ENCODE results near the gene CDC25B. TPM values are rescaled to one million over a fixed set of nuclear protein-coding genes. Genes with fewer than 3 reads are reported as not detected.
"Not testable (repeated sequence)": the region's sequence is repeated elsewhere in the genome, so short reads cannot be mapped to it uniquely, and the experiment has no call there.

CDC25B gene
- total RNA-seq, 8 experiments from 2014 or later: 8.0 to 166 (median 22.8) TPM

- no peak for ATAC-seq (replicated peaks in 6 of 8)
- Histone ChIP-seq H3K4me1 (replicated peaks in 1 of 2) (no peaks in the 10 kb centered on the region), H3K27ac (no peak overlapping the region), H3K4me3 (no peak overlapping the region)
- in situ Hi-C loops (cut with MboI; ENCODE audit: low pct_unique_long_range_greater_than_20kb in 2 of 9, low sequenced_read_pairs in 9 of 9, unreplicated experiment in 9 of 9): no loop called here
- 60 to 100% (median 86%) methylated on average over 1 to 3 of the region's 3 CpGs; no CpG with 5 or more reads in 3 of the 10 experiments for WGBS, 10 experiments
Observed at GRCh38 chr20:3839328-3839727, 43.2 kb downstream of the CDC25B start.

- ATAC-seq (replicated peaks in 6 of 8); in situ Hi-C loops (cut with MboI; ENCODE audit: low pct_unique_long_range_greater_than_20kb in 2 of 9, low sequenced_read_pairs in 9 of 9, unreplicated experiment in 9 of 9); H3K4me3 ChIP-seq; H3K27ac ChIP-seq; H3K4me1 ChIP-seq (replicated peaks in 1 of 2): not testable (repeated sequence)
- WGBS, 10 experiments: 58 to 100% (median 87%) methylated on average over 1 to 7 of the region's 7 CpGs; no CpG with 5 or more reads in 5 of the 10 experiments
Observed at GRCh38 chr20:3840201-3840600, 44.1 kb downstream of the CDC25B start.

- WGBS, 10 experiments: 43 to 100% (median 80%) methylated on average over 1 to 7 of the region's 7 CpGs; no CpG with 5 or more reads in 4 of the 10 experiments
Observed at GRCh38 chr20:3842348-3842930, 46.3 kb downstream of the CDC25B start.

GRCh38 chr20:3843490-3843889, 47.4 kb downstream of the CDC25B start:
- peak in 5 of 8 experiments; percentile 2 to 37 (median 15) for ATAC-seq (replicated peaks in 6 of 8)
- no peak overlapping the region for H3K4me3 ChIP-seq
- peaks cover 5 to 7% of the 10 kb centered on the region in 2 donors for H3K4me1 ChIP-seq (replicated peaks in 1 of 2)
- 0 to 89% (median 28%) methylated on average over 1 to 4 of the region's 5 CpGs; no CpG with 5 or more reads in 5 of the 10 experiments for WGBS, 10 experiments
- in situ Hi-C loops (cut with MboI; ENCODE audit: low pct_unique_long_range_greater_than_20kb in 2 of 9, low sequenced_read_pairs in 9 of 9, unreplicated experiment in 9 of 9): no loop called here
- no peak overlapping the region for H3K27ac ChIP-seq

More at GRCh38 chr20:3842348-3842930, 46.3 kb downstream of the CDC25B start:
- no peak for ATAC-seq (replicated peaks in 6 of 8)
- Histone ChIP-seq H3K4me3 (no peak overlapping the region), H3K4me1 (replicated peaks in 1 of 2) (peaks cover under 1 to 3% of the 10 kb centered on the region in 2 donors), H3K27ac (no peak overlapping the region)
- in situ Hi-C loops (cut with MboI; ENCODE audit: low pct_unique_long_range_greater_than_20kb in 2 of 9, low sequenced_read_pairs in 9 of 9, unreplicated experiment in 9 of 9): no loop called here

- H3K27ac ChIP-seq; H3K4me1 ChIP-seq (replicated peaks in 1 of 2); in situ Hi-C loops (cut with MboI; ENCODE audit: low pct_unique_long_range_greater_than_20kb in 2 of 9, low sequenced_read_pairs in 9 of 9, unreplicated experiment in 9 of 9); H3K4me3 ChIP-seq; ATAC-seq (replicated peaks in 6 of 8): not testable (repeated sequence)
- 79 to 100% (median 95%) methylated on average over 1 to 5 of the region's 9 CpGs; no CpG with 5 or more reads in 3 of the 10 experiments for WGBS, 10 experiments
Observed at GRCh38 chr20:3843990-3844619, 48.0 kb downstream of the CDC25B start.

GRCh38 chr20:3846378-3846739, 50.2 kb downstream of the CDC25B start:
- peak overlapping the region; percentile 66 to 98 (median 83) for H3K4me3 ChIP-seq
- no peak for ATAC-seq (replicated peaks in 6 of 8)
- 0% methylated on average over 1 of the region's 22 CpGs; no CpG with 5 or more reads in 9 of the 10 experiments for whole genome bisulfite sequencing, 10 experiments
- peak overlapping the region; percentile 14 to 52 for H3K27ac ChIP-seq
- in situ Hi-C loops (cut with MboI; ENCODE audit: low pct_unique_long_range_greater_than_20kb in 2 of 9, low sequenced_read_pairs in 9 of 9, unreplicated experiment in 9 of 9): no loop called here
- peaks cover 5 to 7% of the 10 kb centered on the region in 2 donors for H3K4me1 ChIP-seq (replicated peaks in 1 of 2)

GRCh38 chr20:3846740-3847428, 50.8 kb downstream of the CDC25B start, which contains the start of gene MAVS:
Gene MAVS, plus strand, starts transcription at chr20:3846834. Its CDS starts 7,791 bp downstream, at chr20:3854625.
- ATAC-seq (replicated peaks in 6 of 8): peak; percentile 79 to 99 (median 96)
- WGBS, 10 experiments: 0% methylated on average over 1 to 6 of the region's 72 CpGs; no CpG with 5 or more reads in 6 of the 10 experiments

GRCh38 chr20:3847429-3847940, 51.4 kb downstream of the CDC25B start:
- WGBS, 10 experiments: 0 to 58% (median 29%) methylated on average over 1 to 5 of the region's 8 CpGs; no CpG with 5 or more reads in 2 of the 10 experiments
- H3K4me3 ChIP-seq: peak overlapping the region; percentile 66 to 98 (median 83)
- in situ Hi-C loops (cut with MboI; ENCODE audit: low pct_unique_long_range_greater_than_20kb in 2 of 9, low sequenced_read_pairs in 9 of 9, unreplicated experiment in 9 of 9): no loop called here
- H3K4me1 ChIP-seq (replicated peaks in 1 of 2): peaks cover 5 to 7% of the 10 kb centered on the region in 2 donors
- H3K27ac ChIP-seq: peak overlapping the region in 1 of 2 donors; percentile 37
- ATAC-seq (replicated peaks in 6 of 8): no peak

More at GRCh38 chr20:3846740-3847428, 50.8 kb downstream of the CDC25B start, which contains the start of gene MAVS:
- Histone ChIP-seq H3K4me1 (replicated peaks in 1 of 2) (peaks cover 5 to 7% of the 10 kb centered on the region in 2 donors), H3K27ac (peak within 1 kb of the TSS; percentile 42 to 52), H3K4me3 (peak within 1 kb of the TSS; percentile 66 to 98 (median 83))
- in situ Hi-C loops (cut with MboI; ENCODE audit: low pct_unique_long_range_greater_than_20kb in 2 of 9, low sequenced_read_pairs in 9 of 9, unreplicated experiment in 9 of 9): no loop called here

- in situ Hi-C loops (cut with MboI; ENCODE audit: low pct_unique_long_range_greater_than_20kb in 2 of 9, low sequenced_read_pairs in 9 of 9, unreplicated experiment in 9 of 9): no loop called here
- WGBS, 10 experiments: 100% methylated on average over 1 of the region's 1 CpG; no CpG with 5 or more reads in 9 of the 10 experiments
- no peak overlapping the region for H3K4me3 ChIP-seq
- no peak overlapping the region for H3K27ac ChIP-seq
- peaks cover 5 to 7% of the 10 kb centered on the region in 2 donors for H3K4me1 ChIP-seq (replicated peaks in 1 of 2)
- no peak for ATAC-seq (replicated peaks in 6 of 8)
Observed at GRCh38 chr20:3848565-3848964, 52.5 kb downstream of the CDC25B start.

- 50 to 100% (median 84%) methylated on average over 1 to 3 of the region's 4 CpGs; no CpG with 5 or more reads in 2 of the 10 experiments for WGBS, 10 experiments
- Histone ChIP-seq H3K4me3 (no peak overlapping the region), H3K27ac (no peak overlapping the region), H3K4me1 (replicated peaks in 1 of 2) (no peaks in the 10 kb centered on the region)
- peak in 2 of 8 experiments; percentile 28 to 37 for ATAC-seq (replicated peaks in 6 of 8)
- in situ Hi-C loops (cut with MboI; ENCODE audit: low pct_unique_long_range_greater_than_20kb in 2 of 9, low sequenced_read_pairs in 9 of 9, unreplicated experiment in 9 of 9): no loop called here
Observed at GRCh38 chr20:3854462-3854871, 58.4 kb downstream of the CDC25B start.
